H1 (cell line): ENCODE results near the gene GNG13. TPM values are rescaled to one million over a fixed set of nuclear protein-coding genes. Genes with fewer than 3 reads are reported as not detected.

Experiments
- CTCF ChIA-PET: fragments of 300-600 bp; sonication (Branson Sonifier 250); formaldehyde crosslinking; loops from one replicate; lab custom pipeline; 2021; ENCODE audit not compliant: partially characterized antibody; lab: Charles Lee
- POLR2A ChIA-PET: fragments of 300-600 bp; sonication (Branson Sonifier 250); formaldehyde crosslinking; loops from one replicate; lab custom pipeline; 2021; ENCODE audit warnings: inconsistent platforms; ENCODE audit not compliant: partially characterized antibody; lab: Charles Lee
- DNase-seq, 2 experiments: peaks; one replicate each; pipeline versions ENCODE4 v3.0.0 to v3.0.0-alpha.2; 2010 to 2022; ENCODE audit warnings: low spot score in 2 of 2, low read depth in 1 of 2, mixed read lengths in 1 of 2
- FAIRE-seq: peaks from 2 replicates; lab custom pipeline; 2011; peaks lifted over from hg19 to GRCh38; lab: Jason Lieb, UNC
- H2AFZ ChIP-seq: 2 replicates; pipeline ENCODE4 v1.8.1; 2012; ENCODE audit warnings: low read length, inconsistent platforms
- H2AK5ac ChIP-seq: 2 replicates; pipeline ENCODE4 v1.6.1; 2013; ENCODE audit warnings: low read depth, low read length
- H2BK120ac ChIP-seq: replicated peaks from 2 replicates; pipeline ENCODE3; 2013; ENCODE audit warnings: low read depth, low read length, inconsistent platforms
- H2BK12ac ChIP-seq: 2 replicates; pipeline ENCODE4 v1.6.1; 2013; ENCODE audit warnings: low read depth, low read length
- H2BK15ac ChIP-seq: 2 replicates; pipeline ENCODE4 v1.6.1; 2013; ENCODE audit warnings: low read length
- H2BK20ac ChIP-seq: 2 replicates; pipeline ENCODE4 v1.6.1; 2013; ENCODE audit warnings: low read length
- H2BK5ac ChIP-seq: 2 replicates; pipeline ENCODE4 v1.6.1; 2013; ENCODE audit warnings: low read depth, low read length
- H3K14ac ChIP-seq: 2 replicates; pipeline ENCODE4 v1.6.1; 2013; ENCODE audit warnings: inconsistent platforms; ENCODE audit not compliant: insufficient read length
- H3K18ac ChIP-seq: 2 replicates; pipeline ENCODE4 v1.6.1; 2013; ENCODE audit warnings: low read length; ENCODE audit errors: extremely low read depth
- H3K23ac ChIP-seq: 2 replicates; pipeline ENCODE4 v1.6.1; 2013; ENCODE audit warnings: inconsistent platforms; ENCODE audit not compliant: insufficient read length
- H3K23me2 ChIP-seq: 2 replicates; pipeline ENCODE4 v1.6.1; 2013; ENCODE audit warnings: low read depth, low read length
- H3K27ac ChIP-seq: 2 replicates; pipeline ENCODE4 v1.6.1; 2011; ENCODE audit warnings: low read depth, low read length, inconsistent platforms
- H3K27me3 ChIP-seq, 4 experiments: replicated peaks in 1 of 4; 1 replicate in 1 of 4; 2 replicates in 3 of 4; pipeline versions ENCODE4 v1.6.1 to v1.8.1; 2011 to 2013; ENCODE audit warnings: low read length in 3 of 4, mild to moderate bottlenecking in 3 of 4, inconsistent platforms in 2 of 4, mixed read lengths in 2 of 4, moderate library complexity in 1 of 4; ENCODE audit not compliant: control insufficient read depth in 3 of 4, insufficient read depth in 3 of 4; ENCODE audit errors: extremely low read depth in 1 of 4
- H3K36me3 ChIP-seq, 4 experiments: 2 replicates each; pipeline versions ENCODE4 v1.6.1 to v1.8.1; 2011 to 2013; ENCODE audit warnings: mild to moderate bottlenecking in 4 of 4, low read length in 3 of 4, moderate library complexity in 2 of 4, control low read depth in 1 of 4, inconsistent platforms in 1 of 4; ENCODE audit not compliant: insufficient read depth in 4 of 4, control insufficient read depth in 2 of 4
- H3K4ac ChIP-seq: replicated peaks from 2 replicates; pipeline ENCODE3; 2013; ENCODE audit warnings: low read length, low read depth, mixed read lengths, inconsistent platforms; ENCODE audit not compliant: insufficient read length
- H3K4me1 ChIP-seq, 4 experiments: replicated peaks in 1 of 4; 1 replicate in 1 of 4; 2 replicates in 3 of 4; pipeline versions ENCODE4 v1.6.1 to v1.8.1; 2011 to 2013; ENCODE audit warnings: low read length in 3 of 4, inconsistent platforms in 2 of 4, mixed read lengths in 1 of 4; ENCODE audit not compliant: insufficient read depth in 4 of 4, control insufficient read depth in 3 of 4
- H3K4me2 ChIP-seq, 2 experiments: 2 replicates each; pipeline versions ENCODE4 v1.6.1 to v1.8.1; 2011 to 2013; ENCODE audit warnings: low read depth in 2 of 2, low read length in 2 of 2, control low read depth in 1 of 2, inconsistent platforms in 1 of 2, mild to moderate bottlenecking in 1 of 2; ENCODE audit not compliant: insufficient read depth in 1 of 2
- H3K4me3 ChIP-seq, 4 experiments: fragments of 200-600, 300-600 bp in 1 of 4; sonication (generic), shearing (Covaris generic), sonication (Bioruptor Twin) in 1 of 4; 2 replicates each; pipeline versions ENCODE4 v1.5.1 to v1.8.1; 2011 to 2016; ENCODE audit warnings: low read length in 4 of 4, low read depth in 3 of 4, control low read depth in 2 of 4, inconsistent platforms in 2 of 4, mild to moderate bottlenecking in 2 of 4, mixed read lengths in 1 of 4, moderate library complexity in 1 of 4; ENCODE audit not compliant: insufficient read depth in 2 of 4; ENCODE audit errors: extremely low read depth in 1 of 4
- H3K56ac ChIP-seq: replicated peaks from 2 replicates; pipeline ENCODE3; 2013; ENCODE audit warnings: low read depth, mild to moderate bottlenecking, mixed read lengths, low read length, inconsistent platforms; ENCODE audit not compliant: insufficient read length
- H3K79me1 ChIP-seq: 2 replicates; pipeline ENCODE4 v1.6.1; 2013; ENCODE audit warnings: low read depth, low read length, control low read depth
- H3K79me2 ChIP-seq, 2 experiments: 2 replicates each; pipeline versions ENCODE4 v1.6.1 to v1.8.1; 2012 to 2013; ENCODE audit warnings: low read length in 2 of 2, mild to moderate bottlenecking in 2 of 2, inconsistent platforms in 1 of 2; ENCODE audit not compliant: insufficient read depth in 2 of 2, control insufficient read depth in 1 of 2
- H3K9ac ChIP-seq, 4 experiments: replicated peaks in 1 of 4; 1 replicate in 1 of 4; 2 replicates in 3 of 4; pipeline versions ENCODE4 v1.6.1 to v1.8.1; 2011 to 2013; ENCODE audit warnings: low read depth in 3 of 4, low read length in 3 of 4, control low read depth in 2 of 4, mild to moderate bottlenecking in 2 of 4, moderate library complexity in 2 of 4, inconsistent platforms in 1 of 4; ENCODE audit errors: extremely low read depth in 1 of 4
- H3K9me3 ChIP-seq, 2 experiments: 2 replicates each; pipeline versions ENCODE4 v1.6.1 to v1.8.1; 2012 to 2013; ENCODE audit warnings: mild to moderate bottlenecking in 2 of 2, moderate library complexity in 2 of 2, control low read depth in 1 of 2, inconsistent platforms in 1 of 2, low read depth in 1 of 2, low read length in 1 of 2, mixed read lengths in 1 of 2; ENCODE audit not compliant: insufficient read depth in 2 of 2
- H4K20me1 ChIP-seq, 2 experiments: replicated peaks in 1 of 2; 2 replicates each; pipeline versions ENCODE3 to v1.8.1; 2011 to 2013; ENCODE audit warnings: inconsistent platforms in 2 of 2, low read length in 2 of 2, mild to moderate bottlenecking in 1 of 2; ENCODE audit not compliant: insufficient read depth in 2 of 2, control insufficient read depth in 1 of 2
- H4K5ac ChIP-seq: 2 replicates; pipeline ENCODE4 v1.6.1; 2013; ENCODE audit warnings: low read length, low read depth, mixed read lengths, inconsistent platforms; ENCODE audit not compliant: insufficient read length
- H4K8ac ChIP-seq: 2 replicates; pipeline ENCODE4 v1.8.0; 2013; ENCODE audit warnings: mild to moderate bottlenecking, moderate library complexity, low read length, inconsistent platforms; ENCODE audit not compliant: insufficient read depth; ENCODE audit errors: extremely low read depth
- H4K91ac ChIP-seq: replicated peaks from 2 replicates; pipeline ENCODE3; 2013; ENCODE audit warnings: low read length, mixed read lengths, inconsistent platforms; ENCODE audit not compliant: insufficient read length
- BACH1 ChIP-seq: IDR thresholded peaks from 2 replicates; pipeline ENCODE4 v1.6.1; 2012; ENCODE audit warnings: low read length, improper control_type of control experiment
- EZH2 ChIP-seq: fragments of 200-600 bp; sonication (generic); IDR thresholded peaks from 2 replicates; pipeline ENCODE4 v1.7.1; 2012; ENCODE audit warnings: low read depth, mild to moderate bottlenecking, moderate library complexity, low read length, inconsistent platforms; ENCODE audit not compliant: severe bottlenecking
- KDM1A ChIP-seq: fragments of 200-600, 300-600 bp; sonication (generic); IDR thresholded peaks from 2 replicates; pipeline ENCODE4 v1.7.1; 2016; ENCODE audit warnings: mild to moderate bottlenecking, low read length, borderline replicate concordance
- NANOG ChIP-seq: IDR thresholded peaks from 2 replicates; pipeline ENCODE4 v1.6.1; 2011; ENCODE audit warnings: low read length, low read depth, mild to moderate bottlenecking, inconsistent platforms; ENCODE audit not compliant: insufficient read depth, poor library complexity, severe bottlenecking
- RBBP5 ChIP-seq: IDR thresholded peaks from 2 replicates; pipeline ENCODE4 v1.7.1; 2012; ENCODE audit warnings: low read depth, mild to moderate bottlenecking, inconsistent platforms, low read length, moderate library complexity, borderline replicate concordance
- RNF2 ChIP-seq: fragments of 200-900, 300-1000 bp; sonication (generic); IDR thresholded peaks from 2 replicates; pipeline ENCODE4 v1.7.1; 2016; ENCODE audit warnings: borderline replicate concordance, low read depth, mild to moderate bottlenecking, antibody characterized with exemption, low read length; ENCODE audit not compliant: poor library complexity, severe bottlenecking; ENCODE audit errors: missing control alignments
- RXRA ChIP-seq: IDR thresholded peaks from 2 replicates; pipeline ENCODE4 v1.6.1; 2011; ENCODE audit warnings: low read depth, mild to moderate bottlenecking, low read length, moderate library complexity; ENCODE audit not compliant: insufficient read depth
- SIRT6 ChIP-seq: IDR thresholded peaks from one replicate; pipeline ENCODE4 v1.7.1; 2012; ENCODE audit warnings: low read length, inconsistent platforms
- SIX5 ChIP-seq: IDR thresholded peaks from 2 replicates; pipeline ENCODE4 v1.6.1; 2011; ENCODE audit warnings: mild to moderate bottlenecking, low read depth, low read length
- SP1 ChIP-seq: IDR thresholded peaks from 2 replicates; pipeline ENCODE4 v1.6.1; 2011; ENCODE audit warnings: low read depth, low read length
- SRF ChIP-seq: IDR thresholded peaks from 2 replicates; pipeline ENCODE4 v1.6.1; 2011; ENCODE audit warnings: mild to moderate bottlenecking, low read depth, low read length, moderate library complexity
- TBP ChIP-seq: IDR thresholded peaks from 2 replicates; pipeline ENCODE4 v1.6.1; 2011; ENCODE audit warnings: low read depth, low read length, improper control_type of control experiment
- WGBS, 2 experiments: shearing (Covaris generic) in 1 of 2; methylation state at CpG; one replicate each; pipeline versions ENCODE4 v1.1.6 to v1.1.7; 2013 to 2015; ENCODE audit warnings: low lambda C conversion rate in 2 of 2, mixed read lengths in 2 of 2, inconsistent platforms in 1 of 2, low coverage in 1 of 2, missing lambda C conversion rate in 1 of 2; ENCODE audit not compliant: insufficient replicate concordance in 2 of 2, insufficient coverage in 1 of 2, insufficient read length in 1 of 2; ENCODE audit errors: extremely low coverage in 1 of 2, missing lambda C conversion rate in 1 of 2; 5-methylcytosine and 5-hydroxymethylcytosine counted together
- polyA plus RNA-seq, 7 experiments: library from polyadenylated mRNA; depleted of rRNA in 3 of 7; stranded (reverse) in 5 of 7; unstranded in 2 of 7; fragments of >200 nt in 5 of 7; fragments of 200-250 nt in 2 of 7; gene quantifications; 1 replicate in 5 of 7; 2 replicates in 1 of 7; 4 replicates in 1 of 7; pipeline versions ENCODE4 v1.2.1 to v1.2.3, GENCODE V29; 2011 to 2013; ENCODE audit warnings: missing spikeins in 2 of 7, mixed read lengths in 2 of 7
- total RNA-seq: library from RNA; stranded (reverse); fragmentation: NEBNext Ultra II Directional; extraction: Animal tissue kit (Norgen Biotek cat#: 25700); gene quantifications from 2 replicates; pipeline ENCODE4 v1.2.1, GENCODE V29; 2021

Gene GNG13
- total and polyA plus RNA-seq, 2 of the 8 experiments (the other 6 are each of a cell fraction or from before 2014, with no cell fraction given): not detected

GRCh38 chr16:822909-823297 lies 22.4 kb upstream of the GNG13 start:
- Histone ChIP-seq H3K23ac (no peak overlapping the region), H2BK120ac (no peak overlapping the region), H3K36me3 (no peaks in the 10 kb centered on the region), H4K8ac (no peak overlapping the region), H2BK5ac (no peak overlapping the region), H4K5ac (no peak overlapping the region), H3K23me2 (no peaks in the 10 kb centered on the region), H3K9me3 (peaks cover 4 to 18% of the 10 kb centered on the region in 2 experiments; a peak in 3 of 4 replicates), H3K4me1 (peaks cover 0 to 14% (median 0%) of the 10 kb centered on the region in 4 experiments; a peak in 2 of 7 replicates), H3K4ac (no peak overlapping the region), H3K27me3 (0 out of 7 replicates have a peak, but pooled peaks cover 0 to 2% (median 0%) of the 10 kb centered on the region in 4 experiments), H2BK15ac (no peak overlapping the region), H3K56ac (no peak overlapping the region), H3K4me3 (no peak overlapping the region), H2BK20ac (no peak overlapping the region), H2BK12ac (no peak overlapping the region), H3K4me2 (no peak overlapping the region), H3K79me2 (no peaks in the 10 kb centered on the region), H3K79me1 (no peaks in the 10 kb centered on the region), H3K9ac (no peak overlapping the region), H3K27ac (no peak overlapping the region), H2AFZ (no peak overlapping the region), H3K18ac (no peak overlapping the region), H2AK5ac (no peak overlapping the region), H4K91ac (no peak overlapping the region), H3K14ac (no peak overlapping the region), H4K20me1 (peaks cover 0 to 6% of the 10 kb centered on the region in 2 experiments)
- no peak for FAIRE-seq
- no peak for TF ChIP-seq SRF
- TF ChIP-seq SIRT6: no peak
- no peak for TF ChIP-seq RBBP5
- no peak for TF ChIP-seq NANOG
- no peak for TF ChIP-seq RNF2
- TF ChIP-seq TBP: no peak
- TF ChIP-seq EZH2: no peak
- no peak for TF ChIP-seq SP1
- TF ChIP-seq KDM1A: no peak
- no peak for TF ChIP-seq RXRA
- TF ChIP-seq BACH1: no peak
- no peak for TF ChIP-seq SIX5
- ChIA-PET POLR2A (no interaction called here), CTCF (interaction anchor here (1.6 kb wide), 1 partner anchor 235 kb away, joined by 8 read pairs; no protein-coding TSS in a partner anchor)
- 93% methylated on average over 9 of the region's 9 CpGs; no CpG with 5 or more reads in 1 of the 2 experiments for WGBS, 2 experiments
- no peak for DNase-seq
